Adipocyte (in vitro differentiated cells): Measurements from ENCODE around the gene PTPRN2.

Experiments used
- DNase-seq: peaks from one replicate; pipeline ENCODE4 v3.0.0-alpha.2; 2015; ENCODE audit warnings: low read depth
- H3K27me3 ChIP-seq: replicated peaks from 2 replicates; pipeline ENCODE4 v1.7.0; 2013; ENCODE audit warnings: mild to moderate bottlenecking, low read length, moderate library complexity; ENCODE audit not compliant: control insufficient read depth, insufficient read depth
- H3K36me3 ChIP-seq: 2 replicates; pipeline ENCODE4 v1.7.0; 2013; ENCODE audit warnings: low read length, mild to moderate bottlenecking, moderate library complexity; ENCODE audit not compliant: control insufficient read depth, insufficient read depth, severe bottlenecking
- H3K4me1 ChIP-seq: 2 replicates; pipeline ENCODE4 v1.7.0; 2013; ENCODE audit warnings: mild to moderate bottlenecking, low read length, moderate library complexity; ENCODE audit not compliant: control insufficient read depth, insufficient read depth
- H3K4me3 ChIP-seq: 2 replicates; pipeline ENCODE4 v1.7.0; 2013; ENCODE audit warnings: mild to moderate bottlenecking, low read length, moderate library complexity
- H3K9ac ChIP-seq: 2 replicates; pipeline ENCODE4 v1.7.0; 2013; ENCODE audit warnings: mild to moderate bottlenecking, low read length, moderate library complexity
- H3K9me3 ChIP-seq: 2 replicates; pipeline ENCODE4 v1.7.0; 2013; ENCODE audit warnings: mild to moderate bottlenecking, low read length, moderate library complexity; ENCODE audit not compliant: control insufficient read depth

Gene PTPRN2

GRCh38 chr7:158013085-158013668 is 574.4 kb downstream of the PTPRN2 start:
- Histone ChIP-seq H3K4me3 (no peak overlapping the region), H3K36me3 (no peaks in the 10 kb centered on the region), H3K4me1 (no peaks in the 10 kb centered on the region), H3K9me3 (no peaks in the 10 kb centered on the region), H3K27me3 (no peaks in the 10 kb centered on the region), H3K9ac (no peak overlapping the region)
- no peak for DNase-seq

- H3K9ac ChIP-seq = no peak overlapping the region
- no peaks in the 10 kb centered on the region for H3K27me3 ChIP-seq
- H3K9me3 ChIP-seq = no peaks in the 10 kb centered on the region
- H3K36me3 ChIP-seq = no peaks in the 10 kb centered on the region
- no peak overlapping the region for H3K4me3 ChIP-seq
- H3K4me1 ChIP-seq = no peaks in the 10 kb centered on the region
- DNase-seq = no peak
These were observed 575.7 kb downstream of the PTPRN2 start for GRCh38 chr7:158011941-158012340.

DNA sequence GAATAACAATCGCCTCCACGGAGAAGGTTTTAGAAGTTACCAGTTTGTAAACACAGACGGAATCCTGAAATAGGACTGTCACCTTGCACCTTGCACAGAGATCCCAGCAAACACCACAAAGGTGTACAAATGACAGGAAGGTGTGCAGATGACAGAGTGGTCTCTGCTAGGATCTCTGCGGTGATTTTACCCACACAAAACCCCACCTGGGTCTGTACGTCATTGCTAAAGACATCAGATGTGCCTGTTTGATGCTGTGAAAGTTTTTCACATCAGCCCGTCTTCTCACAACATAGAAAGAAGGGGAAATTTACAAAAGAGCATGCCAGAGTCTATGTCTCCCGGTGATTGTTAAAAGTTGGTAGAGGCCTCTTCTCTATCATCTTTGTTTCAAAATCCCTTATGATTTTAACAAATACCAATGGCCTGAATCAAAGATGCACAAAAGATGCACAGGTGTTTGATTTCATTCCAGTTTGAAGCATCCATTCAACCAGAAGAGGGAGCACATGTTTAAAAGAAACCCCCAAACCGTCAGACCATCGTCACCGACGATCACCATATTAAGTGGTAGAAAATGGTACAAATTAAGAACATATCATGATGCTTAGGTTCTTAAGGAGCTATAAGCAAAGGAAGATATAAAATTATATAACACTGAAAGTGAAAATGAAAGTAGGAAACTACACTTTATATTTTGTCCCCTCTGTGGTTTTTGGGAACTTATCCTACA is 576.5 kb downstream of the PTPRN2 start:
- Histone ChIP-seq H3K27me3 (no peaks in the 10 kb centered on the region), H3K4me3 (no peak overlapping the region), H3K9ac (no peak overlapping the region), H3K36me3 (no peaks in the 10 kb centered on the region), H3K9me3 (no peaks in the 10 kb centered on the region), H3K4me1 (no peaks in the 10 kb centered on the region)
- DNase-seq = no peak

DNA sequence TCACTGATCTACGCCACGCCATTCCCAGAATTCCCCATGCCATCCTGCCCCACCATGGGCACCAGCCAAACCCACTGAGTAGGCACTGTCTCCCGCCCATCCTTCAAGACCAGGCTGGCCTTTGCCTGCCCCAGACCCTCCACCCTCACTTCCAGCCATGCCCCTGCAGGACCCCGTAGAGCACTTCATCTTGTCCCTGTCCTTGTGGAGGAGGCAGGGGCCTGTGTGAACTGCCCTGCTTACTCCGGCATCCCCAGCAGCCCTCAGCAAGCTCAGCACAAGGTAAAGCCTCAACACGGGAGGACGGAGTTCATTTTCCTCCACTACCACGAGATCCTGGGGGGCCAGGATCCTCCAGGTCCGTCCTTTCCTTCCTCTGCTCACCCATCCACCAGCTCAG is 577.7 kb downstream of the PTPRN2 start:
- no peak for DNase-seq
- no peak overlapping the region for H3K4me3 ChIP-seq
- no peaks in the 10 kb centered on the region for H3K36me3 ChIP-seq
- no peaks in the 10 kb centered on the region for H3K9me3 ChIP-seq
- no peak overlapping the region for H3K9ac ChIP-seq
- no peaks in the 10 kb centered on the region for H3K27me3 ChIP-seq
- no peaks in the 10 kb centered on the region for H3K4me1 ChIP-seq

- Histone ChIP-seq H3K4me3 (no peak overlapping the region), H3K36me3 (no peaks in the 10 kb centered on the region), H3K9ac (no peak overlapping the region), H3K9me3 (no peaks in the 10 kb centered on the region), H3K27me3 (no peaks in the 10 kb centered on the region), H3K4me1 (no peaks in the 10 kb centered on the region)
- DNase-seq = no peak
These were observed 579.4 kb downstream of the PTPRN2 start for GRCh38 chr7:158008267-158008666.

GRCh38 chr7:158007697-158008257 is 579.8 kb downstream of the PTPRN2 start:
- H3K36me3 ChIP-seq = no peaks in the 10 kb centered on the region
- DNase-seq = no peak
- H3K4me3 ChIP-seq = no peak overlapping the region
- H3K27me3 ChIP-seq = no peaks in the 10 kb centered on the region
- no peaks in the 10 kb centered on the region for H3K9me3 ChIP-seq
- no peaks in the 10 kb centered on the region for H3K4me1 ChIP-seq
- no peak overlapping the region for H3K9ac ChIP-seq

DNA sequence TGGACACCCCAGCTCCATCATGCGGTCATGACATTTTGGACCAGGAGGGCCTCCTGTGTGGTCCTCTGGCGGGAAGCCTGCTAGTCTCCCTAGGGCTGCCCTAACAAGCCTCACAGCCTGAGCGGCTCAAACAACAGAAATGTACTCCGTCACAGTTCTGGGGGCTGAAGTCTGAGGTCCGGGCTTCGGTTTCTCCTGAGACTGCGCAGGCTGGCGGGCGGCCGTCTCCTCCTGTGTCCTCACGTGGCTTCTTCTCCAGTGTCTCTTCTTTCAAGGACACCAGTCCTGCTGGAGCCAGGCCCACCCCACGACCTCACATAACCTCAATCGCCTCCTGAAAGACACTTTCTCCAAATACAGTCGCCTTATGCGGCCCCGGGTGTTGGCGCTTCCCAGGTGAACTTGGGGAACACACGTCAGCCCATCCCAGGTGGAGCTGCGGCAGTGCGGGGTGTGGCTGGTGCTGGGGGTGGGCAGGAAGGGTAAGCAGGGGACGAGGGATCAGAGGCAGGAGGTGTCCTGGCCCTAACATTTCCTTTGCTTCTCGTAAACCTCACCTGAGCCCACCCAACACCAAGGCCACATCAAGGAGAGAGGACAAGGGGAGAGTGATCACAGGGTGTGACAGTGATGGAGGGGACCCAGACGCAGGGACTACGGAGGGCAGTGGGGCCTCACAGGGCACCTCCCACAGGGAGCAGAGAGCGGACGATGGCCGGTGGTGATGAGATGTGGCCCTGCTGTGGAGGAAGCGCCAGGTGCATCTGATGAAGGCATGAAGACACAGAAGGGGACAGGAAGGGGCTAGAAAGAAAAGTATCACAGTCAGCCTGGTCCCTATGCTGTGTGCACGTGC is 580.6 kb downstream of the PTPRN2 start:
- Histone ChIP-seq H3K9me3 (no peaks in the 10 kb centered on the region), H3K27me3 (no peaks in the 10 kb centered on the region), H3K4me3 (no peak overlapping the region), H3K36me3 (no peaks in the 10 kb centered on the region), H3K9ac (no peak overlapping the region), H3K4me1 (no peaks in the 10 kb centered on the region)
- no peak for DNase-seq

GRCh38 chr7:158005531-158005930 is 582.1 kb downstream of the PTPRN2 start:
- Histone ChIP-seq H3K27me3 (no peaks in the 10 kb centered on the region), H3K4me3 (no peak overlapping the region), H3K9ac (no peak overlapping the region), H3K4me1 (no peaks in the 10 kb centered on the region), H3K36me3 (no peaks in the 10 kb centered on the region), H3K9me3 (no peaks in the 10 kb centered on the region)
- no peak for DNase-seq

- no peaks in the 10 kb centered on the region for H3K36me3 ChIP-seq
- no peaks in the 10 kb centered on the region for H3K9me3 ChIP-seq
- no peak overlapping the region for H3K4me3 ChIP-seq
- DNase-seq = no peak
- no peaks in the 10 kb centered on the region for H3K27me3 ChIP-seq
- no peaks in the 10 kb centered on the region for H3K4me1 ChIP-seq
- no peak overlapping the region for H3K9ac ChIP-seq
These were observed 583.5 kb downstream of the PTPRN2 start for GRCh38 chr7:158004123-158004490.

- Histone ChIP-seq H3K4me3 (no peak overlapping the region), H3K9ac (no peak overlapping the region), H3K27me3 (no peaks in the 10 kb centered on the region), H3K9me3 (no peaks in the 10 kb centered on the region), H3K36me3 (no peaks in the 10 kb centered on the region), H3K4me1 (no peaks in the 10 kb centered on the region)
- DNase-seq = no peak
These were observed 584.0 kb downstream of the PTPRN2 start for GRCh38 chr7:158003441-158004122.
